ENCODE measurements around the gene TCEA2.

DNA sequence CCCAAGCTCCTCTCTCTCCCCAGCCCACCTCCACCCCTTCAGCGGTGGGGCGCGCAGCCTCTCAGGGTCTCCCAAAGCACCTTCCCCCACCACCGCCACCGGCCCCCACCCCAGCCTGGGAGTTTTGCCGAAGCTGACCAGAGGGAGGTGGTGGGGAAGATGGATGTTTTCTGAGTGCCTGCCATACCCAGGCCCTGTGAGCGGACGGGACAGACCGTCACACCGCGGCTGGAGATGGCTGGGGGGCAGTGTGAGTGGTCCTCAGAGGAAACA, 21.3 kb upstream of the TCEA2 start:
- TF ChIP-seq, protein P1, sequence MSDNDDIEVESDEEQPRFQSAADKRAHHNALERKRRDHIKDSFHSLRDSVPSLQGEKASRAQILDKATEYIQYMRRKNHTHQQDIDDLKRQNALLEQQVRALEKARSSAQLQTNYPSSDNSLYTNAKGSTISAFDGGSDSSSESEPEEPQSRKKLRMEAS (IDR thresholded peaks at IDR 0.05; ENCODE audit: low read depth, low read length) = no peak
- TF ChIP-seq, protein P2, sequence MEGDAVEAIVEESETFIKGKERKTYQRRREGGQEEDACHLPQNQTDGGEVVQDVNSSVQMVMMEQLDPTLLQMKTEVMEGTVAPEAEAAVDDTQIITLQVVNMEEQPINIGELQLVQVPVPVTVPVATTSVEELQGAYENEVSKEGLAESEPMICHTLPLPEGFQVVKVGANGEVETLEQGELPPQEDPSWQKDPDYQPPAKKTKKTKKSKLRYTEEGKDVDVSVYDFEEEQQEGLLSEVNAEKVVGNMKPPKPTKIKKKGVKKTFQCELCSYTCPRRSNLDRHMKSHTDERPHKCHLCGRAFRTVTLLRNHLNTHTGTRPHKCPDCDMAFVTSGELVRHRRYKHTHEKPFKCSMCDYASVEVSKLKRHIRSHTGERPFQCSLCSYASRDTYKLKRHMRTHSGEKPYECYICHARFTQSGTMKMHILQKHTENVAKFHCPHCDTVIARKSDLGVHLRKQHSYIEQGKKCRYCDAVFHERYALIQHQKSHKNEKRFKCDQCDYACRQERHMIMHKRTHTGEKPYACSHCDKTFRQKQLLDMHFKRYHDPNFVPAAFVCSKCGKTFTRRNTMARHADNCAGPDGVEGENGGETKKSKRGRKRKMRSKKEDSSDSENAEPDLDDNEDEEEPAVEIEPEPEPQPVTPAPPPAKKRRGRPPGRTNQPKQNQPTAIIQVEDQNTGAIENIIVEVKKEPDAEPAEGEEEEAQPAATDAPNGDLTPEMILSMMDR (IDR thresholded peaks at IDR 0.05; ENCODE audit: low read depth, low read length) = no peak
